Ovary (tissue), 3 donors: ENCODE results near the gene PUS3.

Source experiments
- CTCF ChIP-seq, 3 donors: fragments of 450-650 bp in 2 of 3; fragments of 200-600 bp in 1 of 3; IDR thresholded peaks; one replicate each; pipeline versions ENCODE4 v1.5.1 to v1.8.0; 2016 to 2022; ENCODE audit warnings: antibody characterized with exemption in 3 of 3, mild to moderate bottlenecking in 1 of 3
- POLR2A ChIP-seq: fragments of 450-650 bp; IDR thresholded peaks from one replicate; pipeline ENCODE4 v1.6.1; 2017; ENCODE audit warnings: antibody characterized with exemption, mild to moderate bottlenecking, moderate library complexity
- donor health status: DM: no; HTN: no; CAD: no.

- no peak for TF ChIP-seq POLR2A
- TF ChIP-seq CTCF (IDR thresholded peaks at IDR 0.05): no peak
Measured at GRCh38 chr11:125931116-125931515, 28.1 kb upstream of the PUS3 start.
